ENCODE measurements around the gene LILRA6.
"Not testable (repeated sequence)": the region's sequence is repeated elsewhere in the genome, so short reads cannot be mapped to it uniquely, and the experiment has no call there.

The LILRA6 gene

GRCh38 chr19:54196536-54196935 is 46.1 kb downstream of the LILRA6 start:
- TF ChIP-seq EZH2phosphoT487 (IDR thresholded peaks at IDR 0.05; ENCODE audit: borderline replicate concordance) (no peak), CTCF (conservative IDR thresholded peaks at IDR 0.05; ENCODE audit: low read length) (no peak)
- no peak overlapping the region for H3K4me2 ChIP-seq (ENCODE audit: low read depth, low read length, poor library complexity, severe bottlenecking)
- H3K9ac ChIP-seq (ENCODE audit: low read depth, low read length, poor library complexity, severe bottlenecking), result no peak overlapping the region
- H2AFZ ChIP-seq (ENCODE audit: low read length), result no peak overlapping the region
- no peaks in the 10 kb centered on the region for H3K9me3 ChIP-seq (ENCODE audit: insufficient read depth, low read depth, low read length)
- no peaks in the 10 kb centered on the region for H3K27me3 ChIP-seq (ENCODE audit: insufficient read depth, low read length, poor library complexity, severe bottlenecking)
- H3K4me1 ChIP-seq (ENCODE audit: insufficient read depth, low read length, poor library complexity, severe bottlenecking), result peaks cover 15% of the 10 kb centered on the region
- peaks cover 29% of the 10 kb centered on the region for H3K79me2 ChIP-seq (ENCODE audit: insufficient read depth, low read length)
- H4K20me1 ChIP-seq (ENCODE audit: insufficient read depth, low read length, poor library complexity, severe bottlenecking), result peaks cover 17% of the 10 kb centered on the region
- no peak overlapping the region for H3K4me3 ChIP-seq (ENCODE audit: low read length, poor library complexity, severe bottlenecking)
- no peaks in the 10 kb centered on the region; the same call in 1 of the 2 replicates for H3F3A ChIP-seq (ENCODE audit: low read depth)
- no peaks in the 10 kb centered on the region for H3K9me2 ChIP-seq (replicated peaks; ENCODE audit: low read depth, low read length)
- peaks cover 12% of the 10 kb centered on the region; the same call in 1 of the 2 replicates for H3K36me3 ChIP-seq (ENCODE audit: insufficient read depth, low read length)

- not testable (repeated sequence) for H3K36me3 ChIP-seq (ENCODE audit: insufficient read depth, low read length)
Measured at GRCh38 chr19:54194463-54194862, 48.1 kb downstream of the LILRA6 start.

GRCh38 chr19:54193011-54193410 is 49.6 kb downstream of the LILRA6 start:
- H3K36me3 ChIP-seq (ENCODE audit: insufficient read depth, low read length), result peaks cover 10% of the 10 kb centered on the region; the same call in 1 of the 2 replicates
- H3K4me1 ChIP-seq (ENCODE audit: insufficient read depth, low read length, poor library complexity, severe bottlenecking), result peaks cover 13% of the 10 kb centered on the region
- no peak overlapping the region for H2AFZ ChIP-seq (ENCODE audit: low read length)
- peaks cover 21% of the 10 kb centered on the region for H4K20me1 ChIP-seq (ENCODE audit: insufficient read depth, low read length, poor library complexity, severe bottlenecking)
- H3K9ac ChIP-seq (ENCODE audit: low read depth, low read length, poor library complexity, severe bottlenecking), result no peak overlapping the region
- H3K9me2 ChIP-seq (replicated peaks; ENCODE audit: low read depth, low read length), result no peaks in the 10 kb centered on the region
- H3K9me3 ChIP-seq (ENCODE audit: insufficient read depth, low read depth, low read length), result no peaks in the 10 kb centered on the region
- H3K4me3 ChIP-seq (ENCODE audit: low read length, poor library complexity, severe bottlenecking), result no peak overlapping the region
- H3K79me2 ChIP-seq (ENCODE audit: insufficient read depth, low read length), result peaks cover 28% of the 10 kb centered on the region
- no peaks in the 10 kb centered on the region for H3F3A ChIP-seq (ENCODE audit: low read depth)
- no peaks in the 10 kb centered on the region for H3K27me3 ChIP-seq (ENCODE audit: insufficient read depth, low read length, poor library complexity, severe bottlenecking)
- H3K4me2 ChIP-seq (ENCODE audit: low read depth, low read length, poor library complexity, severe bottlenecking), result no peak overlapping the region
- TF ChIP-seq CTCF (conservative IDR thresholded peaks at IDR 0.05; ENCODE audit: low read length), result no peak
- TF ChIP-seq EZH2phosphoT487 (IDR thresholded peaks at IDR 0.05; ENCODE audit: borderline replicate concordance), result no peak

More at GRCh38 chr19:54194463-54194862, 48.1 kb downstream of the LILRA6 start:
- H2AFZ ChIP-seq (ENCODE audit: low read length); H3K4me2 ChIP-seq (ENCODE audit: low read depth, low read length, poor library complexity, severe bottlenecking); H3K27me3 ChIP-seq (ENCODE audit: insufficient read depth, low read length, poor library complexity, severe bottlenecking); H3K4me3 ChIP-seq (ENCODE audit: low read length, poor library complexity, severe bottlenecking); H3K9ac ChIP-seq (ENCODE audit: low read depth, low read length, poor library complexity, severe bottlenecking); H3K9me3 ChIP-seq (ENCODE audit: insufficient read depth, low read depth, low read length); H3F3A ChIP-seq (ENCODE audit: low read depth); H3K9me2 ChIP-seq (replicated peaks; ENCODE audit: low read depth, low read length): not testable (repeated sequence)
- H4K20me1 ChIP-seq (ENCODE audit: insufficient read depth, low read length, poor library complexity, severe bottlenecking), result peaks cover 15% of the 10 kb centered on the region
- peaks cover 13% of the 10 kb centered on the region for H3K4me1 ChIP-seq (ENCODE audit: insufficient read depth, low read length, poor library complexity, severe bottlenecking)
- H3K79me2 ChIP-seq (ENCODE audit: insufficient read depth, low read length), result peaks cover 21% of the 10 kb centered on the region

DNA sequence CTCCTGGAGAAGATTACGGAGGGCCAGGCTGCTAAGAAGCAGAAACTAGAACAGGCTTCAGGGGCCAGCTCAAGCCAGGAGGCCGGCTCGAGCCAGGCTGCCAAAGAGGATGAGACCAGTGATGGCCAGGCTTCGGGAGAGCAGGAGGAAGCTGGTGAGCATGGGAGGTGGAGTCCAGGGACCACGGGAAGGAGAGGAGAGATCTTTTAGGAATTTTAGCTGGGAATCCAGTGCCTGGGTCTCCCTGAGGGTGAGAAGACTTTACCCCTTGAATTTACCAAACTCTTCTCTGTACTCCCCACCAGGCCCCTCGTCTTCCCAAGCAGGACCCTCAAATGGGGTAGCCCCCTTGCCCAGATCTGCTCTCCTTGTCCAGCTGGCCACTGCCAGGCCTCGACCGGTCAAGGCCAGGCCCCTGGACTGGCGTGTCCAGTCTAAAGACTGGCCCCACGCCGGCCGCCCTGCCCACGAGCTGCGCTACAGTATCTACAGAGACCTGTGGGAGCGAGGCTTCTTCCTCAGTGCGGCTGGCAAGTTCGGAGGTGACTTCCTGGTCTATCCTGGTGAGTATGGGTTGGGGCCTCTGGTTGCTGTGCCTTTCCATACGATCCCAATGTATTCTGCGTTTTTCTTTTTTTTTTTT is 50.7 kb downstream of the LILRA6 start:
- Histone ChIP-seq H3K9me2 (replicated peaks; ENCODE audit: low read depth, low read length) (no peaks in the 10 kb centered on the region), H3K4me2 (ENCODE audit: low read depth, low read length, poor library complexity, severe bottlenecking) (peak overlapping the region; percentile 82), H3K79me2 (ENCODE audit: insufficient read depth, low read length) (peaks cover 39% of the 10 kb centered on the region), H3K9me3 (ENCODE audit: insufficient read depth, low read depth, low read length) (no peaks in the 10 kb centered on the region), H3F3A (ENCODE audit: low read depth) (no peaks in the 10 kb centered on the region), H3K9ac (ENCODE audit: low read depth, low read length, poor library complexity, severe bottlenecking) (peak overlapping the region; percentile 93), H4K20me1 (ENCODE audit: insufficient read depth, low read length, poor library complexity, severe bottlenecking) (peaks cover 26% of the 10 kb centered on the region), H2AFZ (ENCODE audit: low read length) (no peak overlapping the region), H3K4me3 (ENCODE audit: low read length, poor library complexity, severe bottlenecking) (peak overlapping the region; percentile 89), H3K4me1 (ENCODE audit: insufficient read depth, low read length, poor library complexity, severe bottlenecking) (peaks cover 21% of the 10 kb centered on the region), H3K36me3 (ENCODE audit: insufficient read depth, low read length) (peaks cover 10% of the 10 kb centered on the region; the same call in 1 of the 2 replicates), H3K27me3 (ENCODE audit: insufficient read depth, low read length, poor library complexity, severe bottlenecking) (no peaks in the 10 kb centered on the region)
- TF ChIP-seq EZH2phosphoT487 (IDR thresholded peaks at IDR 0.05; ENCODE audit: borderline replicate concordance) (no peak), CTCF (conservative IDR thresholded peaks at IDR 0.05; ENCODE audit: low read length) (no peak)
